IMR-90 (cell line): Measurements from ENCODE around the gene GLT8D2.

Source experiments
- BHLHE40 ChIP-seq: fragments of 150-350 bp; IDR thresholded peaks from 2 replicates; pipeline ENCODE4 v1.6.1; 2016; ENCODE audit warnings: mild to moderate bottlenecking, low read depth, low read length
- CTCF ChIP-seq: conservative IDR thresholded peaks from 2 replicates; pipeline ENCODE4 v1.5.1; 2012; ENCODE audit warnings: mild to moderate bottlenecking, low read depth, low read length, improper control_type of control experiment
- ELK1 ChIP-seq: fragments of 150-350 bp; IDR thresholded peaks from 2 replicates; pipeline ENCODE4 v1.6.1; 2016; ENCODE audit warnings: low read depth, mild to moderate bottlenecking, low read length, moderate library complexity, borderline replicate concordance

GRCh38 chr12:104058802-104059201 is 8.8 kb upstream of the GLT8D2 start:
- no peak for TF ChIP-seq CTCF
- no peak for TF ChIP-seq ELK1
- TF ChIP-seq BHLHE40, result no peak
